ENCODE measurements around the gene CAMTA2.

Gene CAMTA2

DNA sequence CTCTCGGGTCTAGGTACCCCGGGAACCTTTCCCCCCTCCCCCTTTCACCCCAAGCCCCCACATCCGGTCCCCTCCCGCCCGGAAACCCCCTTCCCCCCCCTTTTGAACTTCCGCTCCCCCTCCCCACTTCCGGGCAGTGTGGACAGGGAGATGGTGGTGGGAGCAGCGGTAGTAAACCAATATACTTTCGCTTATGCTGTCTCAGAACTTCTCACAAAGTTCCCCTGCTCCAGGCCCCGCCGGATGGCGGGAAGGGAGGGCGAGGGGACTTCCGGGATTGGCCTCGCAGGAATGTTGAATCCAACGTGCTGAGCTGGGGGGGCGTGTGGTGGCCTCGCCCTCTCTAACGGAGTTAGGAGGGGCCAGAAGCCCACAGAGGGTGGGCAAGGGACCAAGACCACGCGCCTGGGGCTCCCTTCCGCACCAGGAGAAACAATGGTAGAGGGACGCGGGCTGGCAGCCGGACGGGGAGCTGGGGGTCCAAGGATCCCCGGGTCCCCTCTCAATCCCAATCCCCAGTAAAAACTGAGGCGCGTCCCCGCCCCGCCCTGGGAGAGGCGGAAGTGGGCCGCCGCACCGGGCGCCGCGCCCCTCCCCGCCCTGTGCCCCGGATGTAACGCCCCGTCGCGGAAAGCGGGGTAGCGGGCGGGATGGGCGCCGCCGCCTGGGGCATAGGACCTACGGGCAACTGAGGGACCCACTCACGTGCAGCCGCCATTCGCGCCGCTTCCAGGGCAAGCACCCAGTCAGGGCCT is 39.9 kb downstream of the CAMTA2 start:
- in situ Hi-C loops (cut with MboI; ENCODE audit: low sequenced_read_pairs) = no loop called here

GRCh38 chr17:4947010-4947410 is 40.5 kb downstream of the CAMTA2 start:
- in situ Hi-C loops (cut with MboI; ENCODE audit: low sequenced_read_pairs) = no loop called here

GRCh38 chr17:4946312-4946976 is 41.0 kb downstream of the CAMTA2 start:
- in situ Hi-C loops (cut with MboI; ENCODE audit: low sequenced_read_pairs) = no loop called here

- in situ Hi-C loops (cut with MboI; ENCODE audit: low sequenced_read_pairs) = no loop called here
Observed at GRCh38 chr17:4945944-4946280, 41.6 kb downstream of the CAMTA2 start.

- in situ Hi-C loops (cut with MboI; ENCODE audit: low sequenced_read_pairs) = no loop called here
Observed at GRCh38 chr17:4945176-4945943, 42.1 kb downstream of the CAMTA2 start.

GRCh38 chr17:4944554-4945175 is 42.8 kb downstream of the CAMTA2 start:
- in situ Hi-C loops (cut with MboI; ENCODE audit: low sequenced_read_pairs) = no loop called here

DNA sequence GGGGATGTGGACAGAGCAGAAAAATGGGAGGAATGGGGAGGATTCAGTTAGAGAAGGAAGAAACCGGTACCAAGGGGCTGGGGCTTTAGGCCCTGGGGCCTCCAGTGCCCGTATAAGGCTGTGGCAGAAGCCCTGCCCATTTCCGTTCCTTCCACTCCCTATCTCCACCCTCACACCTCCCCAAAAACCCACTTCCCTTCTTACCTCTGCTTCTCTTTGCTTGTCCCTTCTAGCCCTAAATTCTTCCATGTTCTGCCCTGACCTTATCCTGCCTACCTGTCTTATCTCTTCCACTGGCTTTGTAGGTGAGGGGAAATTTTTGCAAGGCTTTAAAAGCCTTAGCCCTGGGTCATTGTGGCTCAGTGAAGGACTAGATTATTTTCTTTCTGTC is 43.3 kb downstream of the CAMTA2 start:
- in situ Hi-C loops (cut with MboI; ENCODE audit: low sequenced_read_pairs) = no loop called here

DNA sequence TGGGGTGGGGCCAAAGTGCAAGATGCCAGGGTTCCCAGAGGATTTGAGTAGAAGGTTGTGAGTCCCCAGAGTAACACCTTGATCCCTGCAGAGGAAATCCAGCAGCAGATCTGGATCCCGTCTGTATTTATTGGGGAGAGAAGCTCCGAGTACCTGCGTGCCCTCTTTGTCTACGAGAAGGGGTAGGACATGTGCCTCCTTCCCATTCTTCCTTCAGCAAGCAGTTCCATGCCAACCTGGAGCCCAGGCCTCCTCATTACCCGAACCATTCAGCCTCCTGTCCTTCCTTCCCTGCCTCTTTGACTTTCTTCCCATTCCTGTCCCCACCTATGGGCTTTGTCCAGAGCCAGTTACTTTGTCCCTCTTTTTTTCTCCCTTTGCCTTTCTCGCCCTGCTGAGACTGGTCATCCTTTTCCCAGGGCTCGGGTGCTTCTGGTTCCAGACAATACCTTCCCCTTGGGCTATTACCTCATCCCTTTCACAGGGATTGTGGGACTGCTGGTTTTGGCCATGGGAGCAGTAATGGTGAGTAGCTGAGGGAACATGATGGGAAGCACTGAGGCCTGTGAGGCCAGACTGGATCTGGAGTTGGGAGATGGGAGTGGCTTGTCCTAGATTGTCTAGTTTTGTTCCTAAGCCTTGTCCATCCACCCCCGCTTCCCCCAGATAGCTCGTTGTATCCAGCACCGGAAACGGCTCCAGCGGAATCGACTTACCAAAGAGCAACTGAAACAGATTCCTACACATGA is 44.5 kb downstream of the CAMTA2 start:
- in situ Hi-C loops (cut with MboI; ENCODE audit: low sequenced_read_pairs) = no loop called here

DNA sequence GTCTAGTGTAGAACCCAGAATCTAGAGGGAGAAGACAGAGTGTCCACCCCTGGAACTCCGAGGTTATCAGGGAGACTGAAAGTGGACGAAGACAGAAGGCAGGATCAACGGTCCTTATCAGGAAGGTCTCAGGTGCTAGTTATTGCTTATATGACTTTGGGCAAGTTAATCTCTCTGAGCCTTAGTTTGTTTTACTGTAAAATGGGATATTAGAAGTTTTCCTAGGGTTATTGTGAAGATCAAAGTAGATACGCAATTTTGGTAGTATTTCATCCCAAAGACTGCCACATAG is 46.2 kb downstream of the CAMTA2 start:
- in situ Hi-C loops (cut with MboI; ENCODE audit: low sequenced_read_pairs) = no loop called here

DNA sequence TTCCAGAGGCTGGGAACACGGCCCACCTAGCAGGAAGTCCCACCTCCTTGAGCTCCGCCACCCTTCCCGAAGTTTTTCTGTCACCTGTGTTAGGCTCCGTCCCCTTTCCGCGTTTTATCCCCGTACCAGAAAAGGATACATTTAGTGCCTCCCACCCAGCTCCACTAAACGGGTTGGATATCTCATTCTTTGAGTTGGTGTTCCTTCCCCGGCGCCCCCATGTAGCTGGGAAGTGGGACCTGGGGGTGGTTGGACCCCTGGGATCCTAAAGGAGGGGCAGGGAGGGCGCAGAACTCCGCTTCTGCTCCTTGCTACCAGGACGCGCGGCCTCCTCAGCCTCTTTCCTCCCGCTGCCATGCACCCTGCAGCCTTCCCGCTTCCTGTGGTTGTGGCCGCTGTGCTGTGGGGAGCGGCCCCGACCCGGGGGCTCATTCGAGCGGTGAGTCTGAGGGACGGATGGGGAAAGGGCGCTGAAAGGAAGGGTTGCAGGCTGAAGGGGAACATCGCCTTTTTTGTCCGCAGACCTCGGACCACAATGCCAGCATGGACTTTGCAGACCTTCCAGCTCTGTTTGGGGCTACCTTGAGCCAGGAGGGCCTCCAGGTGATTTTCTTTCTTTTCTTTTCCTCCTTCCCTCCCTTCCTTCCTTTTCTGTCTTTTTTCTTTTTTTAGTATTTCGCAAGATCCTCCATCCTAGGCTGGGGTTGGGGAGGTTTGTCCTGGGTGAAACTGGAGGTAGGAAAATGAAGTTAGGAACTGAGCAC is 46.7 kb downstream of the CAMTA2 start:
- in situ Hi-C loops (cut with MboI; ENCODE audit: low sequenced_read_pairs) = no loop called here

GRCh38 chr17:4939796-4940554 is 47.5 kb downstream of the CAMTA2 start, which contains the start of the genes RNF167 and SLC25A11:
Gene RNF167 (plus strand): TSS chr17:4940268. CDS start chr17:4940910, 642 bp downstream.
Gene SLC25A11 (minus strand): TSS chr17:4940046. CDS start chr17:4939910, 136 bp downstream.
- in situ Hi-C loops (cut with MboI; ENCODE audit: low sequenced_read_pairs) = no loop called here

DNA sequence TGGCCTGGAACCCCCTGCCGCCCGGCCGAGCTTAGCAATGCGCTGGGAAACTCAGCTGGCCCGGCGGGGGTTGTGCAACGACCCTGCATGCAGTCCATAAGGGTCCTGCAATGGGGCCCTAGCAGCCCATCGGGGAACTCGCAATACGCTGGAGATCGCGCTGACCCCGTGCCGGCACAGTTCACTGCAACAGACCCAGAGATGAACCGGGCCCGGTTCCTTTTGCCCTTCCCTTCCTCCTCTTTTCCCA is 48.0 kb downstream of the CAMTA2 start:
- in situ Hi-C loops (cut with MboI; ENCODE audit: low sequenced_read_pairs) = no loop called here

DNA sequence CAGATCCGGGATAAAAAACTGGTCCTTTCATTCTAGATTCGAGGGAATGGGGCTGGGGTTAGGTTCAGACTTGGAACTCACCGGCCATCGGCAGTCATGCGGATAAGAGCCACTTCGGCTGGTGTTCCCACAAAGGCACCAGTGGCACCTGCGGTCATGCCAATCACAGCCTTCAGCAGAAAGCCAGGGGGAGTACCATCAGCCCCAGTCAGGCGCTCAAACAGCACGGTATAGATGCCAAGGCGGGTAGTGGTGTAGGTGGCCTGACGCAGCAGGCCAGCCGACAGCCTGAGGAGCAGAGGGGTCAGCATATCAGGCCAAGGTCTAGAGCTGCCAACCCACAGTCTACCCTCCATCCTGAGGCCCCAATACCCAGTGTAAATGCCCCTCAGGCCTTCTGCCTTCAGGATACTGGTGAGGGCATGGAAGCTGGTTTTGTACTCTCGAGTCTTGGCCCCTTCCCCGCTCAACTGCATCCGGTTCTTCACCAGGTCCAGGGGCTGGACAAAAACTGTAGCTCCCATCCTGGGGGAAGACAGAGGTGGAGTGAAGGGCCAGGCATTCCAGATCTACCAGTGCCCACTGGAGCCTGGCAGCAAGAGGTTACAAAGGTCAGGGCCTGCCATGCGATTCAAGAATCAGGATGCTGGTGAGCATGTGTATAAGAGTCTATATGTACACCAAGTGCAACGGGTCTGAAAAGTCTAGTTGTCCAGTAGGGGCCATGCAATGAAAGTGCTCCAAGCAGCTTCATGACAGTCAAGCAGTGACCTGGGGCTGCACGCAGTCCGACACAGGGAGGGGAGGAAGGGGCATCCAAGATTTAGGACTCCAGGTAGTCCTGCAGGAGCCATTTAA is 48.6 kb downstream of the CAMTA2 start:
- in situ Hi-C loops (cut with MboI; ENCODE audit: low sequenced_read_pairs) = no loop called here

- in situ Hi-C loops (cut with MboI; ENCODE audit: low sequenced_read_pairs) = no loop called here
Observed at GRCh38 chr17:4938069-4938491, 49.4 kb downstream of the CAMTA2 start.

GRCh38 chr17:4937553-4937952 is 49.9 kb downstream of the CAMTA2 start:
- in situ Hi-C loops (cut with MboI; ENCODE audit: low sequenced_read_pairs) = no loop called here

DNA sequence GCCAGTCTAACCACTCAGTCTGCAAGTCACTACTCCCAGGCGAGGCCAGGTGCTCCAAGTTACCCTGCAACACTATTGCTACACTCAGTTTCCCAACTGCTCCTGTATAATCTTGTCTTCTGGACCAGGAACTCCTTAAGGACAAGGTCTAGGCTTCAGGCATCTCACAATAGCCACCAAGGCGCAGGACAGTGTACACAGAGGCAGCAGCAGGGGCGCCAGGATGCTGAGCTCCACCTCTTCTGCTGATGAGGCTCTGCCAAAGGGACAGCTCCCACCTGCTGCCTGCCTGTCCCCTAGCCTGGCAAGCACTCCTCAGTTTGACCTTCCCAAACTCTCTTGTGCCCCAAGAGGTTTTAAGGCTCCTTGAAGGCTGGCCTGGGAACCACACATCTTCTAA is 51.0 kb downstream of the CAMTA2 start:
- in situ Hi-C loops (cut with MboI; ENCODE audit: low sequenced_read_pairs) = no loop called here

- in situ Hi-C loops (cut with MboI; ENCODE audit: low sequenced_read_pairs) = no loop called here
Observed at GRCh38 chr17:4935650-4936049, 51.8 kb downstream of the CAMTA2 start.

- in situ Hi-C loops (cut with MboI; ENCODE audit: low sequenced_read_pairs) = no loop called here
Observed at GRCh38 chr17:4934173-4934979, 53.1 kb downstream of the CAMTA2 start.
